ENCODE measurements around the gene COX4I1. TPM values are rescaled to one million over a fixed set of nuclear protein-coding genes. Genes with fewer than 3 reads are reported as not detected.

COX4I1 gene
- total RNA-seq, 2 donors from 2014 or later: 326 to 345 TPM

GRCh38 chr16:85778873-85779272 lies 20.6 kb upstream of the COX4I1 start:
- Mint-ChIP-seq H3K9me3 (no peaks in the 10 kb centered on the region), H3K4me3 (no peak overlapping the region), H3K27ac (no peak overlapping the region), H3K4me1 (ENCODE audit: low read depth in 2 of 2) (peaks cover 20% of the 10 kb centered on the region in 2 donors), H3K36me3 (peaks cover 8% of the 10 kb centered on the region), H3K27me3 (no peaks in the 10 kb centered on the region)
- peak; percentile 80 for DNase-seq (ENCODE audit: low spot score)
- peak; percentile 96 to 97 for ATAC-seq

- ATAC-seq: no peak
- Mint-ChIP-seq H3K4me3 (no peak overlapping the region), H3K36me3 (peaks cover 8% of the 10 kb centered on the region), H3K9me3 (no peaks in the 10 kb centered on the region), H3K27me3 (no peaks in the 10 kb centered on the region), H3K4me1 (ENCODE audit: low read depth in 2 of 2) (peaks cover 20% of the 10 kb centered on the region in 2 donors), H3K27ac (no peak overlapping the region)
- DNase-seq (ENCODE audit: low spot score): no peak
These were observed 19.2 kb upstream of the COX4I1 start for GRCh38 chr16:85780281-85780680.

DNA sequence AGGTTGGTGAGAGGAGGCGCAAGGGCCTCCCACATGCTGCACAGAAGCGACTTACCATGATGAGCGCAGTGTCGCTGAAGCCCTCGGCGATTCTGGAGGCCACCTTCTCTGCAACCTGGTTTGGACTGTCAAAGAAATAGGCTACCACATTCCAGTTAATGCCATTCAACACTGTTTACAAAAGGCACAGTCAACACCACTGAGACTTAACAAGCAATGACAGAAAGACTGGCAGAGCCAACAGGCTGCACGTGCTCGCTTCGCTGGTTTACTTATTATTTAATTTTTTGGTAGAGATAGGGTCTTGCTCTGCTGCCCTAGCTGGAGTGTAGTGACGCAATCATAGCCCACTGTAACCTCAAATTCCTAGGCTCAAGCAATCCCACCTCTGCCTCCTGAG lies 18.3 kb upstream of the COX4I1 start:
- Mint-ChIP-seq H3K9me3 (no peaks in the 10 kb centered on the region), H3K4me3 (no peak overlapping the region), H3K27me3 (no peaks in the 10 kb centered on the region), H3K4me1 (ENCODE audit: low read depth in 2 of 2) (peaks cover 20% of the 10 kb centered on the region in 2 donors), H3K27ac (no peak overlapping the region), H3K36me3 (peaks cover 8% of the 10 kb centered on the region)
- DNase-seq (ENCODE audit: low spot score) (no peak), ATAC-seq (no peak)

- no peak overlapping the region for H3K27ac Mint-ChIP-seq
- no peaks in the 10 kb centered on the region for H3K9me3 Mint-ChIP-seq
- no peak overlapping the region for H3K4me3 Mint-ChIP-seq
- peaks cover 20 to 23% of the 10 kb centered on the region in 2 donors for H3K4me1 Mint-ChIP-seq (ENCODE audit: low read depth in 2 of 2)
- no peak for DNase-seq (ENCODE audit: low spot score)
- H3K27me3 Mint-ChIP-seq: no peaks in the 10 kb centered on the region
- peaks cover 8% of the 10 kb centered on the region for H3K36me3 Mint-ChIP-seq
- no peak for ATAC-seq
These were observed 17.7 kb upstream of the COX4I1 start for GRCh38 chr16:85781695-85782370.

DNA sequence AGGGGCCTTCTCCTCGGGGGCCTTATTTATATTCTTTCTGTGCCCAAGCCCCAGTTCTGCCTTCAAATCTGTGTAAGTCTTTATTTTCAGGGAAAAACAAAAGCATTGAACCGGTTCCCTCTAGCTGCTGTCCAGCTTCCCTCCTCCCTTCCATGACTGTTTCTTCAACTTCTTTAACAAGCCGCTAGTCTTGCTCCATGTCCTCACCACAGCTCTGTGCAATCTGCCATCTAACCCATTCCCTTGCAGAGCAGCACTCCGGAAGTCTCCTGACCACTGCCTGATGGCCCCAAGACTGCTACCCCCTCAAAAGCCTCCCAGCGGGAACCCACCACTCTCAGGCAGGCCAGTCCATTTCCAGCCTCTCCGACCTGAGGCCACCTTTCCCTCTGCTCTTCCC lies 17.0 kb upstream of the COX4I1 start:
- no peak for ATAC-seq
- Mint-ChIP-seq H3K4me3 (no peak overlapping the region), H3K4me1 (ENCODE audit: low read depth in 2 of 2) (peaks cover 20 to 23% of the 10 kb centered on the region in 2 donors), H3K27ac (no peak overlapping the region), H3K9me3 (no peaks in the 10 kb centered on the region), H3K27me3 (no peaks in the 10 kb centered on the region), H3K36me3 (peaks cover 8% of the 10 kb centered on the region)
- no peak for DNase-seq (ENCODE audit: low spot score)

GRCh38 chr16:85783441-85783840 lies 16.1 kb upstream of the COX4I1 start:
- H3K27me3 Mint-ChIP-seq: no peaks in the 10 kb centered on the region
- peak; percentile 1 for DNase-seq (ENCODE audit: low spot score)
- ATAC-seq: no peak
- no peak overlapping the region for H3K27ac Mint-ChIP-seq
- H3K36me3 Mint-ChIP-seq: peaks cover 8% of the 10 kb centered on the region
- H3K4me1 Mint-ChIP-seq (ENCODE audit: low read depth in 2 of 2): peaks cover 16 to 23% of the 10 kb centered on the region in 2 donors
- no peak overlapping the region for H3K4me3 Mint-ChIP-seq
- no peaks in the 10 kb centered on the region for H3K9me3 Mint-ChIP-seq

- peaks cover 3% of the 10 kb centered on the region for H3K36me3 Mint-ChIP-seq
- H3K4me3 Mint-ChIP-seq: no peak overlapping the region
- H3K27ac Mint-ChIP-seq: no peak overlapping the region
- ATAC-seq: no peak
- no peaks in the 10 kb centered on the region for H3K9me3 Mint-ChIP-seq
- no peaks in the 10 kb centered on the region for H3K27me3 Mint-ChIP-seq
- H3K4me1 Mint-ChIP-seq (ENCODE audit: low read depth in 2 of 2): peaks cover 2 to 13% of the 10 kb centered on the region in 2 donors
- no peak for DNase-seq (ENCODE audit: low spot score)
These were observed 14.7 kb upstream of the COX4I1 start for GRCh38 chr16:85784813-85785212.

- peak; percentile 28 for DNase-seq (ENCODE audit: low spot score)
- H3K4me3 Mint-ChIP-seq: no peak overlapping the region
- H3K27ac Mint-ChIP-seq: no peak overlapping the region
- no peaks in the 10 kb centered on the region for H3K36me3 Mint-ChIP-seq
- H3K27me3 Mint-ChIP-seq: no peaks in the 10 kb centered on the region
- no peak for ATAC-seq
- H3K4me1 Mint-ChIP-seq (ENCODE audit: low read depth in 2 of 2): peaks cover 0 to 10% of the 10 kb centered on the region in 2 donors
- no peaks in the 10 kb centered on the region for H3K9me3 Mint-ChIP-seq
These were observed 13.6 kb upstream of the COX4I1 start for GRCh38 chr16:85785927-85786326.

GRCh38 chr16:85788819-85789218 lies 10.7 kb upstream of the COX4I1 start:
- H3K36me3 Mint-ChIP-seq: peaks cover 16% of the 10 kb centered on the region
- no peak overlapping the region for H3K4me3 Mint-ChIP-seq
- H3K27ac Mint-ChIP-seq: no peak overlapping the region
- H3K27me3 Mint-ChIP-seq: no peaks in the 10 kb centered on the region
- peaks cover 13 to 24% of the 10 kb centered on the region in 2 donors for H3K4me1 Mint-ChIP-seq (ENCODE audit: low read depth in 2 of 2)
- no peak for ATAC-seq
- no peaks in the 10 kb centered on the region for H3K9me3 Mint-ChIP-seq
- no peak for DNase-seq (ENCODE audit: low spot score)

DNA sequence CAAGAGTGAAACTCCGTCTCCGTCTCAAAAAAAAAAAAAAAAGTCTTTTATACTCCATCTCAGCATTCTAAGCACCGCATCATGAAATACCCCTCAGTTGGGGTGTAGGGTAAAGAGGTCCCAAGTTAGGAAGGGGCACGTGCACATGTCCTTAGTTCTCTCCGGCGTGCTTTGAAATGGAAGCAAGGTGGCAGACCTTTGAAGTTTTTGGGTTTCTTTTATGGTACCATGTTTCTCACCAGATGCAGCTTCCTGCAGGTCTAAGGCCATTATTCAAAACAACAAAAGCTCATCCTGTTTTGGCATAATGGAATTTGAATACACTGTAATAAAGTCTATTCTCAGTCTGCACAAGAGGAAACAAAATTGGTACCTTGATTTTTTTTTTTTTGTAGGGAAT lies 9.7 kb upstream of the COX4I1 start:
- no peak overlapping the region for H3K27ac Mint-ChIP-seq
- H3K9me3 Mint-ChIP-seq: no peaks in the 10 kb centered on the region
- DNase-seq (ENCODE audit: low spot score) (no peak), ATAC-seq (no peak)
- H3K4me1 Mint-ChIP-seq (ENCODE audit: low read depth in 2 of 2): peaks cover 13 to 28% of the 10 kb centered on the region in 2 donors
- peaks cover 16% of the 10 kb centered on the region for H3K36me3 Mint-ChIP-seq
- no peaks in the 10 kb centered on the region for H3K27me3 Mint-ChIP-seq
- no peak overlapping the region for H3K4me3 Mint-ChIP-seq

GRCh38 chr16:85793662-85794298 lies 5.7 kb upstream of the COX4I1 start:
- Mint-ChIP-seq H3K4me1 (ENCODE audit: low read depth in 2 of 2) (peaks cover 36 to 41% of the 10 kb centered on the region in 2 donors), H3K27me3 (no peaks in the 10 kb centered on the region), H3K27ac (no peak overlapping the region), H3K9me3 (no peaks in the 10 kb centered on the region), H3K4me3 (no peak overlapping the region), H3K36me3 (peaks cover 21% of the 10 kb centered on the region)
- no peak for DNase-seq (ENCODE audit: low spot score)
- ATAC-seq: no peak

DNA sequence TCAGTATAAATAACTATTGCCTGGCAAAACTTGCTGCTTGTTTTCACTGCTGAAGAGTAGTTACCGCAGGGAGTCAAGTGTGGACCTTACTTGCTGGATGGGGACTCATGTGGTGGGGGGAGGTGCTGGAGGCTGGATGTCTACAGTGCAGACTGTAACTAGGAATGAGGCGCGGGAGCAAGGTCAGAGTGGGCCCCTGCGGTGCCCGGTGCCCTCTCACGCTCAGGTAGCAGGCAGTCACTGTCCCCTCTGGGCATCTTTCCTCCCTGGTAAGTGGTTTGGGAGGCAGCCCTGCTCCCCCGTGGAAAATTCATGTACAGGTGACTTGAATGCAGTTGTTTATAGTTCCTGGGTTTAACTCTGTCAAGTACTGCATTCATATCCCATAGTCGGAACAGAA lies 4.8 kb upstream of the COX4I1 start:
- peaks cover 36 to 41% of the 10 kb centered on the region in 2 donors for H3K4me1 Mint-ChIP-seq (ENCODE audit: low read depth in 2 of 2)

GRCh38 chr16:85796152-85796551 lies 3.3 kb upstream of the COX4I1 start:
- H3K36me3 Mint-ChIP-seq: peaks cover 21% of the 10 kb centered on the region

More for the DNA sequence above, 4.8 kb upstream of the COX4I1 start:
- Mint-ChIP-seq H3K4me3 (no peak overlapping the region), H3K9me3 (no peaks in the 10 kb centered on the region), H3K36me3 (peaks cover 21% of the 10 kb centered on the region), H3K27me3 (no peaks in the 10 kb centered on the region), H3K27ac (no peak overlapping the region)
- no peak for DNase-seq (ENCODE audit: low spot score)
- no peak for ATAC-seq

GRCh38 chr16:85796599-85796998 lies 2.9 kb upstream of the COX4I1 start:
- H3K4me3 Mint-ChIP-seq: peak overlapping the region; percentile 32
- ATAC-seq (no peak), DNase-seq (ENCODE audit: low spot score) (no peak)
- H3K9me3 Mint-ChIP-seq: no peaks in the 10 kb centered on the region
- peaks cover 46 to 49% of the 10 kb centered on the region in 2 donors for H3K4me1 Mint-ChIP-seq (ENCODE audit: low read depth in 2 of 2)
- no peaks in the 10 kb centered on the region for H3K27me3 Mint-ChIP-seq
- H3K36me3 Mint-ChIP-seq: peaks cover 21% of the 10 kb centered on the region
- no peak overlapping the region for H3K27ac Mint-ChIP-seq

More at GRCh38 chr16:85796152-85796551, 3.3 kb upstream of the COX4I1 start:
- no peak for ATAC-seq
- no peaks in the 10 kb centered on the region for H3K9me3 Mint-ChIP-seq
- no peak for DNase-seq (ENCODE audit: low spot score)
- H3K27ac Mint-ChIP-seq: no peak overlapping the region
- no peaks in the 10 kb centered on the region for H3K27me3 Mint-ChIP-seq
- peaks cover 45 to 48% of the 10 kb centered on the region in 2 donors for H3K4me1 Mint-ChIP-seq (ENCODE audit: low read depth in 2 of 2)
- peak overlapping the region; percentile 32 for H3K4me3 Mint-ChIP-seq
